WERI-Rb-1 (cell line): Measurements from ENCODE around the gene RAB3IL1.

Experiments used
- DNase-seq: peaks from one replicate; pipeline ENCODE4 v3.0.0-alpha.2; 2020
- H3K27ac ChIP-seq: fragments of 250-450 bp; sonication (Bioruptor Pico); 2 replicates; pipeline ENCODE4 v1.5.1; 2020; ENCODE audit warnings: mild to moderate bottlenecking, moderate library complexity
- H3K27me3 ChIP-seq: fragments of 250-450 bp; sonication (Bioruptor Pico); 2 replicates; pipeline ENCODE4 v1.5.1; 2021; ENCODE audit warnings: mild to moderate bottlenecking, low read depth, moderate library complexity; ENCODE audit not compliant: insufficient read depth, severe bottlenecking
- H3K36me3 ChIP-seq: fragments of 250-450 bp; sonication (Bioruptor Pico); 2 replicates; pipeline ENCODE4 v1.5.1; 2020; ENCODE audit warnings: mild to moderate bottlenecking, moderate library complexity
- H3K4me3 ChIP-seq: 2 replicates; pipeline ENCODE4 v1.5.1; 2011; ENCODE audit warnings: low read depth, mild to moderate bottlenecking, control low read depth, low read length
- H3K9me3 ChIP-seq: fragments of 250-450 bp; sonication (Bioruptor Pico); 2 replicates; pipeline ENCODE4 v1.5.1; 2021; ENCODE audit warnings: mild to moderate bottlenecking, moderate library complexity; ENCODE audit not compliant: severe bottlenecking
- CTCF ChIP-seq: IDR thresholded peaks from 2 replicates; pipeline ENCODE4 v1.5.1; 2011; ENCODE audit warnings: low read depth, mild to moderate bottlenecking, control low read depth, inconsistent platforms, low read length

The RAB3IL1 gene

GRCh38 chr11:61910187-61911127 lies 6.9 kb downstream of the RAB3IL1 start:
- H3K36me3 ChIP-seq, result no peaks in the 10 kb centered on the region
- H3K27ac ChIP-seq, result no peak overlapping the region
- H3K4me3 ChIP-seq, result no peak overlapping the region
- no peaks in the 10 kb centered on the region for H3K27me3 ChIP-seq
- TF ChIP-seq CTCF, result no peak
- DNase-seq, result no peak
- H3K9me3 ChIP-seq, result no peaks in the 10 kb centered on the region

GRCh38 chr11:61908730-61909316 lies 8.5 kb downstream of the RAB3IL1 start:
- H3K27me3 ChIP-seq, result no peaks in the 10 kb centered on the region
- no peak overlapping the region for H3K27ac ChIP-seq
- H3K9me3 ChIP-seq, result no peaks in the 10 kb centered on the region
- DNase-seq, result no peak
- no peaks in the 10 kb centered on the region for H3K36me3 ChIP-seq
- H3K4me3 ChIP-seq, result no peak overlapping the region
- no peak for TF ChIP-seq CTCF

GRCh38 chr11:61907871-61908729 lies 9.3 kb downstream of the RAB3IL1 start:
- Histone ChIP-seq H3K36me3 (no peaks in the 10 kb centered on the region), H3K4me3 (no peak overlapping the region), H3K9me3 (no peaks in the 10 kb centered on the region), H3K27ac (no peak overlapping the region), H3K27me3 (no peaks in the 10 kb centered on the region)
- DNase-seq, result no peak
- no peak for TF ChIP-seq CTCF

GRCh38 chr11:61907282-61907681 lies 10.1 kb downstream of the RAB3IL1 start:
- Histone ChIP-seq H3K9me3 (no peaks in the 10 kb centered on the region), H3K4me3 (no peak overlapping the region), H3K27ac (no peak overlapping the region), H3K36me3 (no peaks in the 10 kb centered on the region), H3K27me3 (no peaks in the 10 kb centered on the region)
- no peak for DNase-seq
- TF ChIP-seq CTCF, result no peak

GRCh38 chr11:61906522-61906909 lies 10.8 kb downstream of the RAB3IL1 start:
- no peak for DNase-seq
- Histone ChIP-seq H3K36me3 (no peaks in the 10 kb centered on the region), H3K27me3 (no peaks in the 10 kb centered on the region), H3K27ac (no peak overlapping the region), H3K4me3 (no peak overlapping the region), H3K9me3 (no peaks in the 10 kb centered on the region)
- no peak for TF ChIP-seq CTCF
